Measurements from ENCODE around the gene ZC3H6.

Gene ZC3H6

GRCh38 chr2:112275311-112275886 is at the start of gene ZC3H6:
Gene ZC3H6, plus strand, starts transcription at chr2:112275597. Its CDS starts 398 bp downstream, at chr2:112275995.
- DNase-seq (ENCODE audit: low read depth in 2 of 2, low spot score in 1 of 2) = peak; percentile 98 to 100

GRCh38 chr2:112229348-112229747 is 46.0 kb upstream of the ZC3H6 start:
- DNase-seq (ENCODE audit: low read depth in 2 of 2, low spot score in 1 of 2) = no peak

- no peak for DNase-seq (ENCODE audit: low read depth in 2 of 2, low spot score in 1 of 2)
Observed at GRCh38 chr2:112230371-112230770, 45.0 kb upstream of the ZC3H6 start.

GRCh38 chr2:112239862-112240261 is 35.5 kb upstream of the ZC3H6 start:
- no peak for DNase-seq (ENCODE audit: low read depth in 2 of 2, low spot score in 1 of 2)

GRCh38 chr2:112242384-112242783 is 33.0 kb upstream of the ZC3H6 start:
- DNase-seq (ENCODE audit: low read depth in 2 of 2, low spot score in 1 of 2) = no peak

GRCh38 chr2:112243233-112243632 is 32.2 kb upstream of the ZC3H6 start:
- DNase-seq (ENCODE audit: low read depth in 2 of 2, low spot score in 1 of 2) = no peak

- DNase-seq (ENCODE audit: low read depth in 2 of 2, low spot score in 1 of 2) = no peak
Observed at GRCh38 chr2:112244854-112245253, 30.5 kb upstream of the ZC3H6 start.

- DNase-seq (ENCODE audit: low read depth in 2 of 2, low spot score in 1 of 2) = no peak
Observed at GRCh38 chr2:112251271-112251670, 24.1 kb upstream of the ZC3H6 start.

- no peak for DNase-seq (ENCODE audit: low read depth in 2 of 2, low spot score in 1 of 2)
Observed at GRCh38 chr2:112253261-112253815, 22.1 kb upstream of the ZC3H6 start.

GRCh38 chr2:112254466-112255240 is 20.7 kb upstream of the ZC3H6 start, which contains the start of gene ZC3H8:
Gene ZC3H8, minus strand, starts transcription at chr2:112255042. Its CDS starts 61 bp downstream, at chr2:112254981.
- peak; percentile 87 to 94 for DNase-seq (ENCODE audit: low read depth in 2 of 2, low spot score in 1 of 2)

- DNase-seq (ENCODE audit: low read depth in 2 of 2, low spot score in 1 of 2) = no peak
Observed at GRCh38 chr2:112255875-112256274, 19.5 kb upstream of the ZC3H6 start.

- no peak for DNase-seq (ENCODE audit: low read depth in 2 of 2, low spot score in 1 of 2)
Observed at GRCh38 chr2:112256654-112257053, 18.7 kb upstream of the ZC3H6 start.

GRCh38 chr2:112257575-112257974 is 17.8 kb upstream of the ZC3H6 start:
- no peak for DNase-seq (ENCODE audit: low read depth in 2 of 2, low spot score in 1 of 2)

GRCh38 chr2:112259509-112260294 is 15.7 kb upstream of the ZC3H6 start:
- peak; percentile 50 to 80 for DNase-seq (ENCODE audit: low read depth in 2 of 2, low spot score in 1 of 2)

- no peak for DNase-seq (ENCODE audit: low read depth in 2 of 2, low spot score in 1 of 2)
Observed at GRCh38 chr2:112260295-112260625, 15.1 kb upstream of the ZC3H6 start.

- no peak for DNase-seq (ENCODE audit: low read depth in 2 of 2, low spot score in 1 of 2)
Observed at GRCh38 chr2:112262876-112263275, 12.5 kb upstream of the ZC3H6 start.

- DNase-seq (ENCODE audit: low read depth in 2 of 2, low spot score in 1 of 2) = no peak
Observed at GRCh38 chr2:112268547-112268946, 6.8 kb upstream of the ZC3H6 start.

- no peak for DNase-seq (ENCODE audit: low read depth in 2 of 2, low spot score in 1 of 2)
Observed at GRCh38 chr2:112272669-112273068, 2.7 kb upstream of the ZC3H6 start.

- no peak for DNase-seq (ENCODE audit: low read depth in 2 of 2, low spot score in 1 of 2)
Observed at GRCh38 chr2:112273349-112273748, 2.0 kb upstream of the ZC3H6 start.

- peak; percentile 72 to 73 for DNase-seq (ENCODE audit: low read depth in 2 of 2, low spot score in 1 of 2)
Observed at GRCh38 chr2:112275887-112276773, 733 bp downstream of the ZC3H6 start.

GRCh38 chr2:112276954-112277353 is 1.6 kb downstream of the ZC3H6 start:
- DNase-seq (ENCODE audit: low read depth in 2 of 2, low spot score in 1 of 2) = no peak

Data from stimulated activated CD8-positive, alpha-beta memory T cell treated with anti-CD3 and anti-CD28 coated beads, Interleukin-4, amount 100 ng/mL, for 1 hour (primary cell).